ENCODE measurements around the gene ADORA2B.

GRCh38 chr17:15951368-15952047, 6.6 kb downstream of the ADORA2B start:
- TF ChIP-seq CTCF (conservative IDR thresholded peaks at IDR 0.05 in 1 of 2, IDR thresholded peaks at IDR 0.05 in 1 of 2; ENCODE audit: extremely low read depth in 1 of 2, insufficient read depth in 1 of 2, low read depth in 1 of 2, low read length in 2 of 2) (no peak), EZH2 (IDR thresholded peaks at IDR 0.05; ENCODE audit: borderline replicate concordance, low read length) (no peak)

Measured in mammary epithelial cell (primary cell).